Activated naive CD4-positive, alpha-beta T cell treated with anti-CD3 and anti-CD28 coated beads, Interleukin-2, amount 10 ng/mL, durations not matched to agents 7 days and 5 days (primary cell): ENCODE measurements around the gene CCDC88C.

Experiments
- CTCF ChIA-PET: fragments of 350-600 bp; sonication (Branson Sonifier 250); formaldehyde crosslinking; loops from one replicate; lab custom pipeline; 2021; ENCODE audit warnings: antibody characterized with exemption; lab: Charles Lee
- DNase-seq: peaks from one replicate; pipeline ENCODE4 v3.0.0-alpha.2; 2020
- H3K27ac Mint-ChIP-seq: one replicate; pipeline ENCODE4 v1.8.0; 2021; ENCODE audit warnings: mild to moderate bottlenecking, moderate library complexity, mixed read lengths
- H3K27me3 Mint-ChIP-seq: one replicate; pipeline ENCODE4 v1.8.0; 2021; ENCODE audit warnings: mild to moderate bottlenecking, mixed read lengths
- H3K36me3 Mint-ChIP-seq: one replicate; pipeline ENCODE4 v1.8.0; 2021; ENCODE audit warnings: mixed read lengths
- H3K4me1 Mint-ChIP-seq: one replicate; pipeline ENCODE4 v1.8.0; 2021; ENCODE audit warnings: mixed read lengths
- H3K4me3 Mint-ChIP-seq: one replicate; pipeline ENCODE4 v1.8.0; 2021; ENCODE audit warnings: mild to moderate bottlenecking, moderate library complexity, mixed read lengths
- H3K9me3 Mint-ChIP-seq: one replicate; pipeline ENCODE4 v1.8.0; 2021; ENCODE audit warnings: mixed read lengths

Gene CCDC88C

GRCh38 chr14:91354979-91355685 lies 62.5 kb downstream of the CCDC88C start:
- peak; percentile 49 for DNase-seq
- Mint-ChIP-seq H3K27me3 (no peaks in the 10 kb centered on the region), H3K9me3 (no peaks in the 10 kb centered on the region), H3K36me3 (peaks cover 57% of the 10 kb centered on the region), H3K4me3 (peak overlapping the region; percentile 14), H3K27ac (peak overlapping the region; percentile 81), H3K4me1 (peaks cover 84% of the 10 kb centered on the region)
- CTCF ChIA-PET: interaction anchor here (0.5 to 4.8 kb wide), 10 partner anchors 12 to 65 kb away, joined by 3 to 40 read pairs (median 4); partner anchors contain the start of gene CCDC88C

GRCh38 chr14:91354221-91354916 lies 63.3 kb downstream of the CCDC88C start:
- H3K27ac Mint-ChIP-seq: peak overlapping the region; percentile 66

GRCh38 chr14:91352728-91353692 lies 64.6 kb downstream of the CCDC88C start:
- H3K27ac Mint-ChIP-seq: peak overlapping the region; percentile 93
- H3K9me3 Mint-ChIP-seq: no peaks in the 10 kb centered on the region
- no peak for DNase-seq
- no peaks in the 10 kb centered on the region for H3K27me3 Mint-ChIP-seq
- peaks cover 47% of the 10 kb centered on the region for H3K36me3 Mint-ChIP-seq
- H3K4me3 Mint-ChIP-seq: no peak overlapping the region
- peaks cover 95% of the 10 kb centered on the region for H3K4me1 Mint-ChIP-seq
- CTCF ChIA-PET: interaction anchor here (1.5 to 4.8 kb wide), 2 partner anchors 14 to 19 kb away, joined by 4 to 40 read pairs; no protein-coding TSS in a partner anchor

More at GRCh38 chr14:91354221-91354916, 63.3 kb downstream of the CCDC88C start:
- DNase-seq: no peak
- H3K36me3 Mint-ChIP-seq: peaks cover 54% of the 10 kb centered on the region
- peaks cover 91% of the 10 kb centered on the region for H3K4me1 Mint-ChIP-seq
- H3K27me3 Mint-ChIP-seq: no peaks in the 10 kb centered on the region
- CTCF ChIA-PET: interaction anchor here (0.6 to 4.8 kb wide), 8 partner anchors 13 to 67 kb away, joined by 3 to 40 read pairs (median 4); partner anchors contain the start of gene CCDC88C
- H3K9me3 Mint-ChIP-seq: no peaks in the 10 kb centered on the region
- peak overlapping the region; percentile 14 for H3K4me3 Mint-ChIP-seq

GRCh38 chr14:91352053-91352452 lies 65.6 kb downstream of the CCDC88C start:
- peak overlapping the region; percentile 93 for H3K27ac Mint-ChIP-seq
- H3K9me3 Mint-ChIP-seq: no peaks in the 10 kb centered on the region
- no peak for DNase-seq
- H3K4me3 Mint-ChIP-seq: peak overlapping the region; percentile 63
- H3K4me1 Mint-ChIP-seq: peaks cover 94% of the 10 kb centered on the region
- H3K36me3 Mint-ChIP-seq: peaks cover 45% of the 10 kb centered on the region
- no peaks in the 10 kb centered on the region for H3K27me3 Mint-ChIP-seq
- CTCF ChIA-PET: interaction anchor here (0.6 to 3.1 kb wide), 3 partner anchors 16 to 75 kb away, joined by 3 to 12 read pairs (median 4); no protein-coding TSS in a partner anchor

GRCh38 chr14:91351512-91351862 lies 66.1 kb downstream of the CCDC88C start:
- Mint-ChIP-seq H3K27me3 (no peaks in the 10 kb centered on the region), H3K36me3 (peaks cover 44% of the 10 kb centered on the region), H3K9me3 (no peaks in the 10 kb centered on the region), H3K27ac (peak overlapping the region; percentile 93), H3K4me1 (peaks cover 95% of the 10 kb centered on the region), H3K4me3 (peak overlapping the region; percentile 63)
- no peak for DNase-seq
- CTCF ChIA-PET: interaction anchor here (1.4 to 3.1 kb wide), 4 partner anchors 17 to 76 kb away, joined by 3 to 26 read pairs (median 10); partner anchors contain the start of gene CCDC88C

GRCh38 chr14:91350813-91351511 lies 66.7 kb downstream of the CCDC88C start:
- Mint-ChIP-seq H3K4me3 (peak overlapping the region; percentile 63), H3K9me3 (no peaks in the 10 kb centered on the region), H3K4me1 (peaks cover 94% of the 10 kb centered on the region), H3K36me3 (peaks cover 43% of the 10 kb centered on the region), H3K27me3 (no peaks in the 10 kb centered on the region), H3K27ac (peak overlapping the region; percentile 93)
- DNase-seq: peak; percentile 83
- CTCF ChIA-PET: interaction anchor here (0.6 to 3.1 kb wide), 10 partner anchors 13 to 781 kb away, joined by 3 to 26 read pairs (median 7); partner anchors contain the start of gene CCDC88C

GRCh38 chr14:91350483-91350812 lies 67.2 kb downstream of the CCDC88C start:
- peaks cover 43% of the 10 kb centered on the region for H3K36me3 Mint-ChIP-seq
- CTCF ChIA-PET: interaction anchor here (0.6 to 3.1 kb wide), 9 partner anchors 12 to 781 kb away, joined by 3 to 26 read pairs (median 8); partner anchors contain the start of gene CCDC88C

GRCh38 chr14:91349481-91350074 lies 68.0 kb downstream of the CCDC88C start:
- peak overlapping the region; percentile 93 for H3K27ac Mint-ChIP-seq
- H3K36me3 Mint-ChIP-seq: peaks cover 35% of the 10 kb centered on the region

More at GRCh38 chr14:91350483-91350812, 67.2 kb downstream of the CCDC88C start:
- Mint-ChIP-seq H3K4me1 (peaks cover 92% of the 10 kb centered on the region), H3K4me3 (peak overlapping the region; percentile 63), H3K27ac (peak overlapping the region; percentile 93), H3K9me3 (no peaks in the 10 kb centered on the region), H3K27me3 (no peaks in the 10 kb centered on the region)
- no peak for DNase-seq

GRCh38 chr14:91348845-91349465 lies 68.7 kb downstream of the CCDC88C start:
- no peak for DNase-seq
- H3K36me3 Mint-ChIP-seq: peaks cover 30% of the 10 kb centered on the region
- CTCF ChIA-PET: interaction anchor here (0.7 to 2.7 kb wide), 9 partner anchors 11 to 172 kb away, joined by 3 to 26 read pairs (median 6); partner anchors contain the start of gene CCDC88C
- no peaks in the 10 kb centered on the region for H3K27me3 Mint-ChIP-seq
- no peaks in the 10 kb centered on the region for H3K9me3 Mint-ChIP-seq
- H3K4me3 Mint-ChIP-seq: peak overlapping the region; percentile 4
- peak overlapping the region; percentile 93 for H3K27ac Mint-ChIP-seq
- peaks cover 80% of the 10 kb centered on the region for H3K4me1 Mint-ChIP-seq

More at GRCh38 chr14:91349481-91350074, 68.0 kb downstream of the CCDC88C start:
- CTCF ChIA-PET: interaction anchor here (0.7 to 3.1 kb wide), 10 partner anchors 11 to 172 kb away, joined by 3 to 26 read pairs (median 6); partner anchors contain the start of gene CCDC88C
- H3K27me3 Mint-ChIP-seq: no peaks in the 10 kb centered on the region
- peak; percentile 72 for DNase-seq
- H3K4me1 Mint-ChIP-seq: peaks cover 86% of the 10 kb centered on the region
- no peaks in the 10 kb centered on the region for H3K9me3 Mint-ChIP-seq
- H3K4me3 Mint-ChIP-seq: peak overlapping the region; percentile 4

GRCh38 chr14:91346838-91347173 lies 70.8 kb downstream of the CCDC88C start:
- CTCF ChIA-PET: no interaction called here
- Mint-ChIP-seq H3K9me3 (no peaks in the 10 kb centered on the region), H3K27me3 (no peaks in the 10 kb centered on the region), H3K4me1 (peaks cover 60% of the 10 kb centered on the region), H3K4me3 (no peak overlapping the region), H3K27ac (no peak overlapping the region), H3K36me3 (peaks cover 41% of the 10 kb centered on the region)
- no peak for DNase-seq

- Mint-ChIP-seq H3K27me3 (no peaks in the 10 kb centered on the region), H3K9me3 (no peaks in the 10 kb centered on the region), H3K4me3 (no peak overlapping the region), H3K27ac (no peak overlapping the region), H3K36me3 (peaks cover 56% of the 10 kb centered on the region), H3K4me1 (peaks cover 33% of the 10 kb centered on the region)
- CTCF ChIA-PET: interaction anchor here (4.1 kb wide), 1 partner anchor 20 kb away, joined by 17 read pairs; no protein-coding TSS in a partner anchor
- DNase-seq: no peak
Observed at GRCh38 chr14:91344096-91344495, 73.5 kb downstream of the CCDC88C start.

GRCh38 chr14:91343051-91343450 lies 74.6 kb downstream of the CCDC88C start:
- CTCF ChIA-PET: interaction anchor here (4.1 kb wide), 1 partner anchor 19 kb away, joined by 17 read pairs; no protein-coding TSS in a partner anchor
- H3K27ac Mint-ChIP-seq: peak overlapping the region; percentile 52
- H3K27me3 Mint-ChIP-seq: no peaks in the 10 kb centered on the region
- H3K36me3 Mint-ChIP-seq: peaks cover 59% of the 10 kb centered on the region
- peaks cover 24% of the 10 kb centered on the region for H3K4me1 Mint-ChIP-seq
- DNase-seq: no peak
- no peaks in the 10 kb centered on the region for H3K9me3 Mint-ChIP-seq
- H3K4me3 Mint-ChIP-seq: no peak overlapping the region
